IMR-90 (cell line): Measurements from ENCODE around the gene METTL23. TPM values are rescaled to one million over a fixed set of nuclear protein-coding genes. Genes with fewer than 3 reads are reported as not detected.

Experiments
- ATAC-seq: fragments of 200-7000 bp; cut with Tn5 transposase; 2 replicates; pipeline ENCODE4 v1.9.1; 2020; ENCODE audit warnings: low read depth, mild to moderate bottlenecking, moderate library complexity
- BruUV-seq: library from RNA; stranded (reverse); fragments of 400-500 nt; replicated peaks from 2 replicates; lab custom pipeline; 2021; lab: Mats Ljungman, UMichigan
- CTCF ChIA-PET: fragments of 300-600 bp; formaldehyde crosslinking; extraction: SDS; loops from one replicate; lab custom pipeline; 2021; ENCODE audit warnings: antibody characterized with exemption; lab: Yijun Ruan, JAX
- POLR2A ChIA-PET: fragments of 300-600 bp; sonication (Branson Sonifier 250); formaldehyde crosslinking; loops from one replicate; lab custom pipeline; 2022; ENCODE audit warnings: antibody characterized with exemption; ENCODE audit not compliant: unreplicated experiment; lab: Charles Lee
- DNase-seq: peaks from one replicate; pipeline ENCODE4 v3.0.0; 2013
- H2AFZ ChIP-seq: replicated peaks from 2 replicates; pipeline ENCODE3; 2013; ENCODE audit warnings: low read length, mild to moderate bottlenecking; ENCODE audit not compliant: poor library complexity
- H2AK5ac ChIP-seq: 2 replicates; pipeline ENCODE4 v1.6.1; 2013; ENCODE audit warnings: low read depth, low read length, inconsistent platforms
- H2AK9ac ChIP-seq: replicated peaks from 2 replicates; pipeline ENCODE3; 2013; ENCODE audit warnings: mild to moderate bottlenecking, low read depth, low read length, moderate library complexity; ENCODE audit not compliant: poor library complexity
- H2BK120ac ChIP-seq: 2 replicates; pipeline ENCODE4 v1.6.1; 2013; ENCODE audit warnings: low read depth, low read length, inconsistent platforms
- H2BK15ac ChIP-seq: 3 replicates; pipeline ENCODE4 v1.6.1; 2013; ENCODE audit warnings: low read depth, low read length, inconsistent platforms
- H2BK20ac ChIP-seq: 2 replicates; pipeline ENCODE4 v1.6.1; 2013; ENCODE audit warnings: low read depth, mild to moderate bottlenecking, inconsistent platforms, low read length, moderate library complexity
- H2BK5ac ChIP-seq: 2 replicates; pipeline ENCODE4 v1.6.1; 2013; ENCODE audit warnings: mild to moderate bottlenecking, low read depth, low read length, inconsistent platforms; ENCODE audit not compliant: poor library complexity, severe bottlenecking
- H3K14ac ChIP-seq: replicated peaks from 2 replicates; pipeline ENCODE4 v1.6.1; 2013; ENCODE audit warnings: low read depth, low read length, inconsistent platforms
- H3K18ac ChIP-seq: 2 replicates; pipeline ENCODE4 v1.6.1; 2013; ENCODE audit warnings: low read depth, low read length, control low read depth
- H3K23ac ChIP-seq: 2 replicates; pipeline ENCODE4 v1.6.1; 2013; ENCODE audit warnings: low read depth, low read length, inconsistent platforms
- H3K27ac ChIP-seq: 2 replicates; pipeline ENCODE4 v1.5.1; 2013; ENCODE audit warnings: mild to moderate bottlenecking, control low read depth, low read length; ENCODE audit not compliant: insufficient read depth
- H3K27me3 ChIP-seq: 2 replicates; pipeline ENCODE4 v1.6.1; 2013; ENCODE audit warnings: low read length; ENCODE audit not compliant: control insufficient read depth, insufficient read depth
- H3K36me3 ChIP-seq: 2 replicates; pipeline ENCODE4 v1.6.1; 2013; ENCODE audit warnings: low read length, mixed read lengths; ENCODE audit not compliant: control insufficient read depth, insufficient read depth
- H3K4ac ChIP-seq: 2 replicates; pipeline ENCODE4 v1.6.1; 2013; ENCODE audit warnings: low read depth, low read length, inconsistent platforms
- H3K4me1 ChIP-seq: 2 replicates; pipeline ENCODE4 v1.6.1; 2013; ENCODE audit warnings: low read length, mixed read lengths; ENCODE audit not compliant: control insufficient read depth, insufficient read depth
- H3K4me2 ChIP-seq: 2 replicates; pipeline ENCODE4 v1.6.1; 2013; ENCODE audit warnings: low read depth, mild to moderate bottlenecking, control low read depth, low read length, moderate library complexity
- H3K4me3 ChIP-seq: 2 replicates; pipeline ENCODE4 v1.5.1; 2013; ENCODE audit warnings: low read depth, mild to moderate bottlenecking, control low read depth, low read length, moderate library complexity; ENCODE audit not compliant: insufficient read depth
- H3K56ac ChIP-seq: 2 replicates; pipeline ENCODE4 v1.6.1; 2013; ENCODE audit warnings: low read length, inconsistent platforms; ENCODE audit not compliant: insufficient read depth; ENCODE audit errors: extremely low read depth
- H3K79me1 ChIP-seq, 2 experiments: 2 replicates each; pipeline ENCODE4 v1.6.1; 2013; ENCODE audit warnings: low read length in 2 of 2, inconsistent platforms in 1 of 2, low read depth in 1 of 2
- H3K9ac ChIP-seq: 2 replicates; pipeline ENCODE4 v1.6.1; 2013; ENCODE audit warnings: low read depth, low read length, control low read depth
- H3K9me1 ChIP-seq: 2 replicates; pipeline ENCODE4 v1.6.1; 2013; ENCODE audit warnings: low read length, inconsistent platforms; ENCODE audit not compliant: insufficient read depth
- H3K9me3 ChIP-seq: 2 replicates; pipeline ENCODE4 v1.6.1; 2013; ENCODE audit warnings: low read length; ENCODE audit not compliant: control insufficient read depth, insufficient read depth
- H4K20me1 ChIP-seq: 2 replicates; pipeline ENCODE4 v1.6.1; 2013; ENCODE audit warnings: low read length, inconsistent platforms; ENCODE audit not compliant: insufficient read depth
- H4K5ac ChIP-seq: 2 replicates; pipeline ENCODE4 v1.6.1; 2013; ENCODE audit warnings: mild to moderate bottlenecking, low read depth, low read length, control low read depth
- H4K8ac ChIP-seq, 2 experiments: 2 replicates each; pipeline ENCODE4 v1.6.1; 2013; ENCODE audit warnings: low read depth in 2 of 2, low read length in 2 of 2, control low read depth in 1 of 2, inconsistent platforms in 1 of 2
- H4K91ac ChIP-seq: 2 replicates; pipeline ENCODE4 v1.6.1; 2013; ENCODE audit warnings: low read depth, low read length, inconsistent platforms; ENCODE audit not compliant: insufficient read depth
- BHLHE40 ChIP-seq: fragments of 150-350 bp; IDR thresholded peaks from 2 replicates; pipeline ENCODE4 v1.6.1; 2016; ENCODE audit warnings: mild to moderate bottlenecking, low read depth, low read length
- CEBPB ChIP-seq: IDR thresholded peaks from 2 replicates; pipeline ENCODE4 v1.6.1; 2012; ENCODE audit warnings: low read depth, low read length, improper control_type of control experiment
- CHD1 ChIP-seq: IDR thresholded peaks from 2 replicates; pipeline ENCODE4 v1.6.1; 2012; ENCODE audit warnings: low read depth, low read length, improper control_type of control experiment
- FOS ChIP-seq: fragments of 150-350 bp; IDR thresholded peaks from 2 replicates; pipeline ENCODE4 v1.6.1; 2016; ENCODE audit warnings: low read depth, low read length
- MAFK ChIP-seq: IDR thresholded peaks from 2 replicates; pipeline ENCODE4 v1.6.1; 2012; ENCODE audit warnings: low read depth, low read length, improper control_type of control experiment
- MAZ ChIP-seq: IDR thresholded peaks from 2 replicates; pipeline ENCODE4 v1.6.1; 2012; ENCODE audit warnings: low read depth, mild to moderate bottlenecking, low read length, improper control_type of control experiment, moderate library complexity, borderline replicate concordance
- MXI1 ChIP-seq: IDR thresholded peaks from 2 replicates; pipeline ENCODE4 v1.6.1; 2012; ENCODE audit warnings: low read depth, mild to moderate bottlenecking, low read length, moderate library complexity, borderline replicate concordance
- POLR2A ChIP-seq: IDR thresholded peaks from 2 replicates; pipeline ENCODE4 v1.6.1; 2012; ENCODE audit warnings: mild to moderate bottlenecking, low read depth, low read length
- RAD21 ChIP-seq: IDR thresholded peaks from 2 replicates; pipeline ENCODE4 v1.6.1; 2012; ENCODE audit warnings: low read length, improper control_type of control experiment
- RCOR1 ChIP-seq: IDR thresholded peaks from 2 replicates; pipeline ENCODE4 v1.6.1; 2012; ENCODE audit warnings: mild to moderate bottlenecking, low read length, improper control_type of control experiment; ENCODE audit not compliant: insufficient replicate concordance
- RFX5 ChIP-seq: IDR thresholded peaks from 2 replicates; pipeline ENCODE4 v1.8.0; 2012; ENCODE audit warnings: low read depth, mild to moderate bottlenecking, low read length, moderate library complexity
- WGBS, 2 experiments: methylation state at CpG; one replicate each; pipeline versions ENCODE4 v1.1.5 to v1.1.7; 2013; ENCODE audit warnings: missing lambda C conversion rate in 2 of 2; ENCODE audit not compliant: insufficient read length in 1 of 2; ENCODE audit errors: extremely low coverage in 2 of 2; 5-methylcytosine and 5-hydroxymethylcytosine counted together
- dilution Hi-C: fragments of 300-500 bp; cut with HindIII; formaldehyde crosslinking; loops from one replicate; pipeline ENCODE4 v1.14.3; 2018; ENCODE audit warnings: low sequenced_read_pairs; ENCODE audit not compliant: unreplicated experiment
- in situ Hi-C: fragments of 300-500 bp; cut with MboI; formaldehyde crosslinking; loops from 3 replicates; pipeline ENCODE4 v1.14.3; 2019; ENCODE audit warnings: low sequenced_read_pairs, inconsistent platforms, mixed read lengths
- intact Hi-C: fragments of 100-400 bp; cut with micrococcal nuclease; formaldehyde crosslinking; loops from 2 replicates; pipeline ENCODE4 v1.10.0; 2022
- polyA plus RNA-seq, 3 experiments: library from polyadenylated mRNA; depleted of rRNA; stranded (reverse); fragments of >200 nt; gene quantifications; 2 replicates each; pipeline ENCODE4 v1.2.3, GENCODE V29; 2012; ENCODE audit warnings: low replicate concordance in 1 of 3
- total RNA-seq: library from RNA; depleted of rRNA; stranded (reverse); fragments of >200 nt; gene quantifications from 2 replicates; pipeline ENCODE4 v1.2.3, GENCODE V29; 2012
- TF ChIP-seq, protein P1 (sequence below): fragments of 150-350 bp; IDR thresholded peaks from 2 replicates; pipeline ENCODE4 v1.6.1; 2016; ENCODE audit warnings: low read depth, mild to moderate bottlenecking, low read length, moderate library complexity, borderline replicate concordance
- TF ChIP-seq, protein P2 (sequence below): conservative IDR thresholded peaks from 2 replicates; pipeline ENCODE4 v1.5.1; 2012; ENCODE audit warnings: mild to moderate bottlenecking, low read depth, low read length, improper control_type of control experiment
- TF ChIP-seq, protein P3 (sequence below): fragments of 150-350 bp; IDR thresholded peaks from 2 replicates; pipeline ENCODE4 v1.6.1; 2017; ENCODE audit warnings: mild to moderate bottlenecking, antibody characterized with exemption, low read length, low read depth

The METTL23 gene
- total and polyA plus RNA-seq, 2 of the 4 experiments (the other 2 are of a cell fraction): 18.8 to 32.1 TPM

DNA sequence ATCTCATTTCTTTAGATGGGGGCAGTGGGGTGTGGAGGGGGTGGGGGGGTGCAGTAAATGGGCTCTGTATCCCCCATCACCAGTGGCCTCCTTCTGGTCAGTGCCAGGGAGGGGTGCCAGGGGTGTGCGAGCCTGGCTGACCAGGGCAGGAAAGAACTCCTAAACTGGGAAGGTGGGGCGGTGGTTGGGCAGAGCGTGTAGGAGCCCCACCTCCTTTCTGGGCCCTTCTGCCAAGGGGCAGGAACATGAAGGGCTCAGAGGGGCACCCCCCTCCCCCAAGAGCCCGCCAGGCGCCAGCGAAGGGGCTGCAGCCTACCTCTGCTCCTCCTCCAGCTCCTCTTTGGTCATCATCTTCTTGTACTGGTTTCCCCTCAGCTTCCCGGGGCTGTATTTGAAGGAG, 41.9 kb upstream of the METTL23 start:
- no TSS peak for BruUV-seq
- no peak overlapping the region for H2BK5ac ChIP-seq
- intact Hi-C loops: loop anchor here (10.0 kb wide), 1 partner anchor 1920 kb away; no protein-coding TSS in a partner anchor
- H3K4ac ChIP-seq: no peak overlapping the region
- no peak overlapping the region for H3K9ac ChIP-seq
- H2BK120ac ChIP-seq: no peak overlapping the region
- ChIA-PET CTCF (no interaction called here), POLR2A (interaction anchor here (0.5 kb wide), 1 partner anchor 118 kb away, joined by 3 read pairs; no protein-coding TSS in a partner anchor)
- peaks cover 26% of the 10 kb centered on the region for H3K4me1 ChIP-seq
- H3K79me1 ChIP-seq: peaks cover 5 to 74% of the 10 kb centered on the region in 2 experiments; a peak in 3 of 4 replicates
- WGBS, 2 experiments: no CpG with 5 or more reads among the region's 7 CpGs
- H4K20me1 ChIP-seq: peaks cover 38% of the 10 kb centered on the region
- H2BK15ac ChIP-seq: no peak overlapping the region
- no peaks in the 10 kb centered on the region for H3K27me3 ChIP-seq
- in situ Hi-C loops: no loop called here
- no peak overlapping the region for H3K18ac ChIP-seq
- no peak overlapping the region for H2AFZ ChIP-seq
- TF ChIP-seq MAZ (no peak), RAD21 (no peak), POLR2A (no peak), CEBPB (no peak), FOS (no peak), RCOR1 (no peak), MXI1 (no peak), RFX5 (no peak), BHLHE40 (no peak), CHD1 (no peak), MAFK (no peak)
- TF ChIP-seq, protein P1, sequence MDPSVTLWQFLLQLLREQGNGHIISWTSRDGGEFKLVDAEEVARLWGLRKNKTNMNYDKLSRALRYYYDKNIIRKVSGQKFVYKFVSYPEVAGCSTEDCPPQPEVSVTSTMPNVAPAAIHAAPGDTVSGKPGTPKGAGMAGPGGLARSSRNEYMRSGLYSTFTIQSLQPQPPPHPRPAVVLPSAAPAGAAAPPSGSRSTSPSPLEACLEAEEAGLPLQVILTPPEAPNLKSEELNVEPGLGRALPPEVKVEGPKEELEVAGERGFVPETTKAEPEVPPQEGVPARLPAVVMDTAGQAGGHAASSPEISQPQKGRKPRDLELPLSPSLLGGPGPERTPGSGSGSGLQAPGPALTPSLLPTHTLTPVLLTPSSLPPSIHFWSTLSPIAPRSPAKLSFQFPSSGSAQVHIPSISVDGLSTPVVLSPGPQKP: no peak
- TF ChIP-seq, protein P2, sequence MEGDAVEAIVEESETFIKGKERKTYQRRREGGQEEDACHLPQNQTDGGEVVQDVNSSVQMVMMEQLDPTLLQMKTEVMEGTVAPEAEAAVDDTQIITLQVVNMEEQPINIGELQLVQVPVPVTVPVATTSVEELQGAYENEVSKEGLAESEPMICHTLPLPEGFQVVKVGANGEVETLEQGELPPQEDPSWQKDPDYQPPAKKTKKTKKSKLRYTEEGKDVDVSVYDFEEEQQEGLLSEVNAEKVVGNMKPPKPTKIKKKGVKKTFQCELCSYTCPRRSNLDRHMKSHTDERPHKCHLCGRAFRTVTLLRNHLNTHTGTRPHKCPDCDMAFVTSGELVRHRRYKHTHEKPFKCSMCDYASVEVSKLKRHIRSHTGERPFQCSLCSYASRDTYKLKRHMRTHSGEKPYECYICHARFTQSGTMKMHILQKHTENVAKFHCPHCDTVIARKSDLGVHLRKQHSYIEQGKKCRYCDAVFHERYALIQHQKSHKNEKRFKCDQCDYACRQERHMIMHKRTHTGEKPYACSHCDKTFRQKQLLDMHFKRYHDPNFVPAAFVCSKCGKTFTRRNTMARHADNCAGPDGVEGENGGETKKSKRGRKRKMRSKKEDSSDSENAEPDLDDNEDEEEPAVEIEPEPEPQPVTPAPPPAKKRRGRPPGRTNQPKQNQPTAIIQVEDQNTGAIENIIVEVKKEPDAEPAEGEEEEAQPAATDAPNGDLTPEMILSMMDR: no peak
- TF ChIP-seq, protein P3, sequence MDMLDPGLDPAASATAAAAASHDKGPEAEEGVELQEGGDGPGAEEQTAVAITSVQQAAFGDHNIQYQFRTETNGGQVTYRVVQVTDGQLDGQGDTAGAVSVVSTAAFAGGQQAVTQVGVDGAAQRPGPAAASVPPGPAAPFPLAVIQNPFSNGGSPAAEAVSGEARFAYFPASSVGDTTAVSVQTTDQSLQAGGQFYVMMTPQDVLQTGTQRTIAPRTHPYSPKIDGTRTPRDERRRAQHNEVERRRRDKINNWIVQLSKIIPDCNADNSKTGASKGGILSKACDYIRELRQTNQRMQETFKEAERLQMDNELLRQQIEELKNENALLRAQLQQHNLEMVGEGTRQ: no peak
- peaks cover 49% of the 10 kb centered on the region for H3K36me3 ChIP-seq
- H4K8ac ChIP-seq: no peak overlapping the region
- H2AK9ac ChIP-seq: no peak overlapping the region
- H4K91ac ChIP-seq: no peak overlapping the region
- H3K9me1 ChIP-seq: peaks cover 10% of the 10 kb centered on the region
- H2BK20ac ChIP-seq: no peak overlapping the region
- H3K56ac ChIP-seq: no peak overlapping the region
- no peak overlapping the region for H3K27ac ChIP-seq
- H2AK5ac ChIP-seq: no peak overlapping the region
- no peaks in the 10 kb centered on the region for H3K9me3 ChIP-seq
- dilution Hi-C loops: no loop called here
- H4K5ac ChIP-seq: no peak overlapping the region
- no peak for ATAC-seq
- H3K23ac ChIP-seq: no peak overlapping the region
- no peak overlapping the region for H3K4me2 ChIP-seq
- no peak overlapping the region for H3K14ac ChIP-seq
- H3K4me3 ChIP-seq: no peak overlapping the region
- no peak for DNase-seq
